Measurements from ENCODE around the gene BMP7. TPM values are rescaled to one million over a fixed set of nuclear protein-coding genes. Genes with fewer than 3 reads are reported as not detected.

The BMP7 gene
- total and polyA plus RNA-seq, 9 of the 15 experiments (the other 6 are each of a cell fraction or from before 2014, with no cell fraction given) = 0.18 TPM; not detected in 8

GRCh38 chr20:57128044-57128757 is 138.2 kb downstream of the BMP7 start (continued):
- TF ChIP-seq CBX2 (IDR thresholded peaks at IDR 0.05; ENCODE audit: insufficient read depth, low read length, poor library complexity, severe bottlenecking) = no peak

DNA sequence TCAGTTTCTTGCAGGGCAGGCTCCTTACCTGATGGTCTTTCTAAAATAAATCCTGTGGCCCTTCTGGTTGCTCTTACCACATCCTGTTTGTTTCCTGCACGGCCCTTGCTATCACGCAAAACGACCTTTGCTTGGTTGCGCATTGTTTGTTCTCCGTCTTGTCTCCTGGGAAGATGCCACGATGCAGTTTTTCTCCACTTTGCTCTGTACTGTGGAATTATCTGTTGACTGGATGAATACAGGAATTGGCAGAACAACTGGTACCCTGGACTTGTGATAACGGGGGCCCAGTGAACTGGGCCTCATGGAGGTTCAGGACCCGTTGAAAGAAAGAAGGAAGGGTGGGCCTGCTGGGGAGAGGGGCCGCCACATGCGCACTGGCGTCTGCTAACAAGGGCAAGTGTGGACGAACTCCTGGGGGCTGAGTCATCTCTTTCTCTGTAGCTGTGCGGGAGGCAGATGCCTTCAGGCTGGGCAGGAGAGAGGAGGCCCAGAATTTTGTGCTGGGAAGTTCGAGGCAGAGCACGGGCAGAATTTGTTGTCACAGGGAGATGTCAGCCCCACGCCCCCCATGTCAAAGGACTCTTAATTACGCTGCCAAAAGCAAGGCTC is 139.9 kb downstream of the BMP7 start:
- WGBS (ENCODE audit: insufficient coverage, low coverage, missing lambda C conversion rate) = 0% methylated on average over 17 of the region's 17 CpGs
- Histone ChIP-seq H2AFZ (ENCODE audit: low read depth, low read length) (no peak overlapping the region), H3K9me1 (ENCODE audit: control insufficient read depth, insufficient read depth, low read length) (no peaks in the 10 kb centered on the region), H3K9me3 (replicated peaks; ENCODE audit: control insufficient read depth, insufficient read depth, low read depth, low read length) (no peaks in the 10 kb centered on the region), H3K4me3 (no peak overlapping the region), H4K20me1 (replicated peaks; ENCODE audit: control insufficient read depth, insufficient read depth, low read length) (no peaks in the 10 kb centered on the region), H3K36me3 (ENCODE audit: control insufficient read depth, insufficient read depth, low read length) (no peaks in the 10 kb centered on the region), H3K4me2 (ENCODE audit: insufficient read depth, low read length) (no peak overlapping the region), H3K9ac (ENCODE audit: insufficient read depth in 1 of 2, low read depth in 2 of 2, low read length in 2 of 2) (no peak overlapping the region), H3K79me2 (ENCODE audit: control insufficient read depth, insufficient read depth, low read length) (no peaks in the 10 kb centered on the region), H3K27ac (ENCODE audit: extremely low read depth, low read depth, low read length) (no peak overlapping the region), H3K4me1 (replicated peaks in 1 of 2; ENCODE audit: control insufficient read depth in 2 of 2, insufficient read depth in 2 of 2, low read length in 2 of 2) (no peaks in the 10 kb centered on the region), H3K27me3 (ENCODE audit: control insufficient read depth in 2 of 2, insufficient read depth in 2 of 2, low read length in 2 of 2) (peaks cover 38 to 69% of the 10 kb centered on the region in 2 experiments)
- TF ChIP-seq NRF1 (conservative IDR thresholded peaks at IDR 0.05 in 1 of 2, IDR thresholded peaks at IDR 0.05 in 1 of 2) = peak in 1 of 2 experiments; percentile 11; a peak in 1 of 4 replicates
- no peak for TF ChIP-seq PHF21A (IDR thresholded peaks at IDR 0.05; ENCODE audit: borderline replicate concordance, low read depth)
- TF ChIP-seq, protein P1, sequence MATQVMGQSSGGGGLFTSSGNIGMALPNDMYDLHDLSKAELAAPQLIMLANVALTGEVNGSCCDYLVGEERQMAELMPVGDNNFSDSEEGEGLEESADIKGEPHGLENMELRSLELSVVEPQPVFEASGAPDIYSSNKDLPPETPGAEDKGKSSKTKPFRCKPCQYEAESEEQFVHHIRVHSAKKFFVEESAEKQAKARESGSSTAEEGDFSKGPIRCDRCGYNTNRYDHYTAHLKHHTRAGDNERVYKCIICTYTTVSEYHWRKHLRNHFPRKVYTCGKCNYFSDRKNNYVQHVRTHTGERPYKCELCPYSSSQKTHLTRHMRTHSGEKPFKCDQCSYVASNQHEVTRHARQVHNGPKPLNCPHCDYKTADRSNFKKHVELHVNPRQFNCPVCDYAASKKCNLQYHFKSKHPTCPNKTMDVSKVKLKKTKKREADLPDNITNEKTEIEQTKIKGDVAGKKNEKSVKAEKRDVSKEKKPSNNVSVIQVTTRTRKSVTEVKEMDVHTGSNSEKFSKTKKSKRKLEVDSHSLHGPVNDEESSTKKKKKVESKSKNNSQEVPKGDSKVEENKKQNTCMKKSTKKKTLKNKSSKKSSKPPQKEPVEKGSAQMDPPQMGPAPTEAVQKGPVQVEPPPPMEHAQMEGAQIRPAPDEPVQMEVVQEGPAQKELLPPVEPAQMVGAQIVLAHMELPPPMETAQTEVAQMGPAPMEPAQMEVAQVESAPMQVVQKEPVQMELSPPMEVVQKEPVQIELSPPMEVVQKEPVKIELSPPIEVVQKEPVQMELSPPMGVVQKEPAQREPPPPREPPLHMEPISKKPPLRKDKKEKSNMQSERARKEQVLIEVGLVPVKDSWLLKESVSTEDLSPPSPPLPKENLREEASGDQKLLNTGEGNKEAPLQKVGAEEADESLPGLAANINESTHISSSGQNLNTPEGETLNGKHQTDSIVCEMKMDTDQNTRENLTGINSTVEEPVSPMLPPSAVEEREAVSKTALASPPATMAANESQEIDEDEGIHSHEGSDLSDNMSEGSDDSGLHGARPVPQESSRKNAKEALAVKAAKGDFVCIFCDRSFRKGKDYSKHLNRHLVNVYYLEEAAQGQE (IDR thresholded peaks at IDR 0.05; ENCODE audit: borderline replicate concordance) = no peak
- TF ChIP-seq, protein P1 (CRISPR knock-in tag; IDR thresholded peaks at IDR 0.05; ENCODE audit: low read depth) = no peak
- intact Hi-C loops (cut with micrococcal nuclease) (no loop called here), in situ Hi-C loops (cut with MboI) (no loop called here)
- ATAC-seq = no peak
- CTCF ChIA-PET (ENCODE audit: low intra/inter-chr PET ratio) = no interaction called here
- POLR2A ChIA-PET = interaction anchor here (1.2 kb wide), 1 partner anchor 11 kb away, joined by 5 read pairs; no protein-coding TSS in a partner anchor
- no TSS peak for BruUV-seq (replicated peaks)
- DNase-seq (ENCODE audit: extremely low read depth in 1 of 4, low spot score in 3 of 4) = no peak
- no peak for FAIRE-seq

Data from K562 (cell line).